Keratinocyte (primary cell): ENCODE results near the gene CCL26. TPM values are rescaled to one million over a fixed set of nuclear protein-coding genes. Genes with fewer than 3 reads are reported as not detected.

ENCODE experiments used
- DNase-seq: peaks from one replicate; pipeline ENCODE4 v3.0.0-alpha.2; 2011; ENCODE audit warnings: low read depth, missing footprints, low spot score
- FAIRE-seq: peaks from 2 replicates; lab custom pipeline; 2011; peaks lifted over from hg19 to GRCh38; lab: Jason Lieb, UNC
- H2AFZ ChIP-seq: 2 replicates; pipeline ENCODE4 v1.6.0; 2012; ENCODE audit warnings: low read length, control low read depth, inconsistent platforms; ENCODE audit not compliant: control insufficient read depth
- H3K27ac ChIP-seq: 2 replicates; pipeline ENCODE4 v1.5.1; 2011; ENCODE audit warnings: low read length; ENCODE audit not compliant: control insufficient read depth, insufficient read depth
- H3K27me3 ChIP-seq: 3 replicates; pipeline ENCODE4 v1.6.0; 2011; ENCODE audit warnings: low read length; ENCODE audit not compliant: control insufficient read depth, insufficient read depth; ENCODE audit errors: extremely low read depth
- H3K36me3 ChIP-seq, 2 experiments: 2 replicates in 1 of 2; 3 replicates in 1 of 2; pipeline ENCODE4 v1.5.1; 2011; ENCODE audit warnings: low read length in 2 of 2, mild to moderate bottlenecking in 1 of 2; ENCODE audit not compliant: control insufficient read depth in 2 of 2, insufficient read depth in 2 of 2; ENCODE audit errors: extremely low read depth in 1 of 2
- H3K4me1 ChIP-seq: 3 replicates; pipeline ENCODE4 v1.5.1; 2011; ENCODE audit warnings: low read length; ENCODE audit not compliant: control insufficient read depth, insufficient read depth; ENCODE audit errors: extremely low read depth
- H3K4me2 ChIP-seq: 3 replicates; pipeline ENCODE4 v1.6.0; 2011; ENCODE audit warnings: low read depth, low read length; ENCODE audit not compliant: control insufficient read depth, insufficient read depth; ENCODE audit errors: extremely low read depth
- H3K4me3 ChIP-seq, 3 experiments: fragments of 200-600 bp in 1 of 3; sonication (generic) in 1 of 3; 2 replicates in 2 of 3; 3 replicates in 1 of 3; pipeline ENCODE4 v1.5.1; 2011 to 2016; ENCODE audit warnings: low read length in 3 of 3, mild to moderate bottlenecking in 3 of 3, control low read depth in 2 of 3, inconsistent platforms in 1 of 3, low read depth in 1 of 3, mixed read lengths in 1 of 3, mixed run types in 1 of 3, moderate library complexity in 1 of 3; ENCODE audit not compliant: control insufficient read depth in 2 of 3, insufficient read depth in 2 of 3; ENCODE audit errors: extremely low read depth in 1 of 3
- H3K79me2 ChIP-seq: 2 replicates; pipeline ENCODE4 v1.6.0; 2012; ENCODE audit warnings: low read length; ENCODE audit not compliant: control insufficient read depth, insufficient read depth
- H3K9ac ChIP-seq: 3 replicates; pipeline ENCODE4 v1.6.0; 2011; ENCODE audit warnings: low read length; ENCODE audit not compliant: control insufficient read depth, insufficient read depth; ENCODE audit errors: extremely low read depth
- H3K9me1 ChIP-seq: 3 replicates; pipeline ENCODE4 v1.6.0; 2011; ENCODE audit warnings: low read length; ENCODE audit not compliant: control insufficient read depth, insufficient read depth; ENCODE audit errors: extremely low read depth
- H3K9me3 ChIP-seq: 2 replicates; pipeline ENCODE4 v1.5.1; 2012; ENCODE audit warnings: low read depth, low read length; ENCODE audit not compliant: control insufficient read depth
- H4K20me1 ChIP-seq: 3 replicates; pipeline ENCODE4 v1.6.0; 2011; ENCODE audit warnings: low read length; ENCODE audit not compliant: control insufficient read depth, insufficient read depth; ENCODE audit errors: extremely low read depth
- EZH2 ChIP-seq: IDR thresholded peaks from one replicate; pipeline ENCODE4 v1.6.1; 2012; ENCODE audit warnings: inconsistent platforms, mild to moderate bottlenecking, low read length, moderate library complexity
- dilution Hi-C: fragments of 300-500 bp; cut with MboI; formaldehyde crosslinking; loops from one replicate; pipeline ENCODE4 v1.7.0; 2020; ENCODE audit warnings: low sequenced_read_pairs; ENCODE audit not compliant: extremely low pct_ligation_motif_present
- polyA plus RNA-seq, 5 experiments: library from polyadenylated mRNA; depleted of rRNA in 3 of 5; stranded (reverse) in 3 of 5; stranded (forward) in 1 of 5; unstranded in 1 of 5; fragments of >200 nt; gene quantifications; 1 replicate in 1 of 5; 2 replicates in 3 of 5; 3 replicates in 1 of 5; pipeline versions ENCODE4 v1.2.1 to v1.2.3, GENCODE V29; 2011 to 2012; ENCODE audit warnings: missing spikeins in 2 of 5, low read depth in 1 of 5, low replicate concordance in 1 of 5
- TF ChIP-seq, protein P1 (sequence below), 3 experiments: IDR thresholded peaks in 1 of 3; conservative IDR thresholded peaks in 1 of 3; optimal IDR thresholded peaks in 1 of 3; 2 replicates in 2 of 3; 3 replicates in 1 of 3; pipeline versions ENCODE3 to v1.5.1; 2011; ENCODE audit warnings: low read length in 3 of 3, mild to moderate bottlenecking in 3 of 3, moderate library complexity in 2 of 3, control low read depth in 1 of 3, inconsistent platforms in 1 of 3; ENCODE audit not compliant: insufficient read depth in 2 of 3; ENCODE audit errors: extremely low read depth in 1 of 3

Gene CCL26
- polyA plus RNA-seq, 1 donor (not counting 4 experiments of a cell fraction or from before 2014, with no cell fraction given): not detected

DNA sequence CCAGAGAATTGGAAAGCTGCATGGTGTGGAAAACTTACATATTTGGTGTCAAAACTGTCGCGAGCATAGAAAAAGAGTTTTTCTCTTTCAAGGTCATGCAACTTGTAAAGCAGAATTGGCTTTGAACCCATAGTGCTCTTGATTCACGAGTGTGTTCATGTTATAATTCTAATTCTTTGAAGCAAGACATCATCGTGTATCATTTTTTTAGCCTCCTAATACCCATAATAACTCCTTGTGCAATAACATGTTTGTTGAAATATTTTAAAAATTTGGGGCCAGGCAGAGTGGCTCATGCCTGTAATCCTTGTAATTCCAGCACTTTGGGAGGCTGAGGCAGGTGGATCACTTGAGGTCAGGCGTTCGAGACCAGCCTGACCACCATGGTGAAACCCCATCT, 37.4 kb upstream of the CCL26 start:
- H3K4me2 ChIP-seq: no peak overlapping the region
- no peak overlapping the region for H2AFZ ChIP-seq
- no peak for FAIRE-seq

DNA sequence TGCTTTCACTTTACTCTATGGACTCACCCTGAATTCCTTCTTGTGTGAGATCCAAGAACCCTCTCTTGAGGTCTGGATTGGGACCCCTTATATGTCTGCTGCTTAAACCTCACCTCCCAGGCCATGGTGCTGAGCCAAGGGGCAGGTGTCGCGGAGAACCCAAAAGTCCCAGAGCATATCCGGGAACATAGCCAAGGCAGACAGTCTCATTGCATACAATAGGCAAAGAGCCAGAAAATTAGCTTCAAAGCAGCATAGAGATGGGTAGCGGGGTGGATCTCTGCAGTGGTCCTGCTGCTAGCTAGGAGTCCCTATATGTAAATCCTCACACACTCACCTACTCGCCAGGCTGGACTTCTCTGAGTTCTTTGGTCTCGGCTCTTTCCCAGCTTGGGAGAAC, 36.1 kb upstream of the CCL26 start:
- Histone ChIP-seq H3K9me1 (no peaks in the 10 kb centered on the region), H3K4me2 (no peak overlapping the region), H3K36me3 (no peaks in the 10 kb centered on the region), H3K9ac (no peak overlapping the region), H3K4me1 (no peaks in the 10 kb centered on the region), H3K27me3 (no peaks in the 10 kb centered on the region), H4K20me1 (no peaks in the 10 kb centered on the region), H3K79me2 (no peaks in the 10 kb centered on the region), H3K27ac (no peak overlapping the region), H3K4me3 (no peak overlapping the region), H3K9me3 (peaks cover 9% of the 10 kb centered on the region), H2AFZ (no peak overlapping the region)
- dilution Hi-C loops: no loop called here
- DNase-seq (no peak), FAIRE-seq (no peak)
- TF ChIP-seq, protein P1, sequence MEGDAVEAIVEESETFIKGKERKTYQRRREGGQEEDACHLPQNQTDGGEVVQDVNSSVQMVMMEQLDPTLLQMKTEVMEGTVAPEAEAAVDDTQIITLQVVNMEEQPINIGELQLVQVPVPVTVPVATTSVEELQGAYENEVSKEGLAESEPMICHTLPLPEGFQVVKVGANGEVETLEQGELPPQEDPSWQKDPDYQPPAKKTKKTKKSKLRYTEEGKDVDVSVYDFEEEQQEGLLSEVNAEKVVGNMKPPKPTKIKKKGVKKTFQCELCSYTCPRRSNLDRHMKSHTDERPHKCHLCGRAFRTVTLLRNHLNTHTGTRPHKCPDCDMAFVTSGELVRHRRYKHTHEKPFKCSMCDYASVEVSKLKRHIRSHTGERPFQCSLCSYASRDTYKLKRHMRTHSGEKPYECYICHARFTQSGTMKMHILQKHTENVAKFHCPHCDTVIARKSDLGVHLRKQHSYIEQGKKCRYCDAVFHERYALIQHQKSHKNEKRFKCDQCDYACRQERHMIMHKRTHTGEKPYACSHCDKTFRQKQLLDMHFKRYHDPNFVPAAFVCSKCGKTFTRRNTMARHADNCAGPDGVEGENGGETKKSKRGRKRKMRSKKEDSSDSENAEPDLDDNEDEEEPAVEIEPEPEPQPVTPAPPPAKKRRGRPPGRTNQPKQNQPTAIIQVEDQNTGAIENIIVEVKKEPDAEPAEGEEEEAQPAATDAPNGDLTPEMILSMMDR (optimal IDR thresholded peaks at IDR 0.05 in 1 of 3, IDR thresholded peaks at IDR 0.05 in 1 of 3, conservative IDR thresholded peaks at IDR 0.05 in 1 of 3; ENCODE audit: extremely low read depth in 1 of 3, insufficient read depth in 2 of 3, low read length in 3 of 3): no peak
- no peak for TF ChIP-seq EZH2

More for the DNA sequence above, 37.4 kb upstream of the CCL26 start:
- Histone ChIP-seq H3K4me3 (no peak overlapping the region), H4K20me1 (no peaks in the 10 kb centered on the region), H3K36me3 (no peaks in the 10 kb centered on the region), H3K79me2 (no peaks in the 10 kb centered on the region), H3K4me1 (no peaks in the 10 kb centered on the region), H3K9ac (no peak overlapping the region), H3K9me3 (peaks cover 9% of the 10 kb centered on the region), H3K27me3 (no peaks in the 10 kb centered on the region), H3K27ac (no peak overlapping the region), H3K9me1 (no peaks in the 10 kb centered on the region)
- no peak for TF ChIP-seq EZH2
- TF ChIP-seq, protein P1 (optimal IDR thresholded peaks at IDR 0.05 in 1 of 3, IDR thresholded peaks at IDR 0.05 in 1 of 3, conservative IDR thresholded peaks at IDR 0.05 in 1 of 3; ENCODE audit: extremely low read depth in 1 of 3, insufficient read depth in 2 of 3, low read length in 3 of 3): no peak
- dilution Hi-C loops: no loop called here
- no peak for DNase-seq
